Measurements from ENCODE around the gene ZDHHC3.

The ZDHHC3 gene

DNA sequence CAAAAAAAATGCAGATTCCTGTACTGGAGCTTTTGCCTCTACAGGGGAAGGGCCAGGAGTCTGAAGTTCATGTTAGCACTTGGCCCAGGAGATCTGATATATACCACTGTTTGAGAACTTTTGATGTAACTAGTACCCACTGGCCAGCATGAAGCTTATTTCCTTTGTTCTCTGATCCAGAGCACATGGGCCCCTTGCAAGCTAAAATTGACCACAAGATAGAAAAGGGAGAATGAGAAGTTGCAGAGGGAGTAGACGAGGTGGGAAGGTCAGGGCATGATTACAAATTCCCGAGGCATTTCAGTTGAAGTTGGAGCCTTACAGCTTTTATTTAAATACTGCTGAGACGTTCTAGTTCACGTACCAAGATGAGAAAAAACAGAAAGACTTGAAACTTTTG lies 73.3 kb downstream of the ZDHHC3 start:
- ATAC-seq (ENCODE audit: insufficient read depth, low read depth) (no peak), DNase-seq (no peak)
- no peak overlapping the region for H3K9ac ChIP-seq (ENCODE audit: low read depth, low read length)
- TF ChIP-seq EZH2 (IDR thresholded peaks at IDR 0.05; ENCODE audit: borderline replicate concordance, low read depth, low read length, severe bottlenecking): no peak
- TF ChIP-seq, protein P1, sequence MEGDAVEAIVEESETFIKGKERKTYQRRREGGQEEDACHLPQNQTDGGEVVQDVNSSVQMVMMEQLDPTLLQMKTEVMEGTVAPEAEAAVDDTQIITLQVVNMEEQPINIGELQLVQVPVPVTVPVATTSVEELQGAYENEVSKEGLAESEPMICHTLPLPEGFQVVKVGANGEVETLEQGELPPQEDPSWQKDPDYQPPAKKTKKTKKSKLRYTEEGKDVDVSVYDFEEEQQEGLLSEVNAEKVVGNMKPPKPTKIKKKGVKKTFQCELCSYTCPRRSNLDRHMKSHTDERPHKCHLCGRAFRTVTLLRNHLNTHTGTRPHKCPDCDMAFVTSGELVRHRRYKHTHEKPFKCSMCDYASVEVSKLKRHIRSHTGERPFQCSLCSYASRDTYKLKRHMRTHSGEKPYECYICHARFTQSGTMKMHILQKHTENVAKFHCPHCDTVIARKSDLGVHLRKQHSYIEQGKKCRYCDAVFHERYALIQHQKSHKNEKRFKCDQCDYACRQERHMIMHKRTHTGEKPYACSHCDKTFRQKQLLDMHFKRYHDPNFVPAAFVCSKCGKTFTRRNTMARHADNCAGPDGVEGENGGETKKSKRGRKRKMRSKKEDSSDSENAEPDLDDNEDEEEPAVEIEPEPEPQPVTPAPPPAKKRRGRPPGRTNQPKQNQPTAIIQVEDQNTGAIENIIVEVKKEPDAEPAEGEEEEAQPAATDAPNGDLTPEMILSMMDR (IDR thresholded peaks at IDR 0.05; ENCODE audit: borderline replicate concordance, extremely low read depth, low read length, poor library complexity, severe bottlenecking): no peak
- H3K4me2 ChIP-seq (ENCODE audit: insufficient read depth, low read length): no peak overlapping the region
- no peaks in the 10 kb centered on the region for H3K9me3 ChIP-seq (ENCODE audit: insufficient read depth, low read length, severe bottlenecking)
- H2AFZ ChIP-seq (ENCODE audit: low read depth, low read length): no peak overlapping the region
- H3K36me3 ChIP-seq (ENCODE audit: insufficient read depth, low read length): no peaks in the 10 kb centered on the region
- H3K27ac ChIP-seq (ENCODE audit: low read length): no peak overlapping the region
- H3K79me2 ChIP-seq (ENCODE audit: insufficient read depth, low read length): no peaks in the 10 kb centered on the region
- H3K27me3 ChIP-seq (ENCODE audit: insufficient read depth, low read length, poor library complexity): no peaks in the 10 kb centered on the region
- no peaks in the 10 kb centered on the region for H3K4me1 ChIP-seq (ENCODE audit: insufficient read depth, low read length)
- H3K4me3 ChIP-seq (ENCODE audit: low read depth in 1 of 2, low read length in 2 of 2): no peak overlapping the region
- no peaks in the 10 kb centered on the region for H4K20me1 ChIP-seq (ENCODE audit: insufficient read depth, low read length)

DNA sequence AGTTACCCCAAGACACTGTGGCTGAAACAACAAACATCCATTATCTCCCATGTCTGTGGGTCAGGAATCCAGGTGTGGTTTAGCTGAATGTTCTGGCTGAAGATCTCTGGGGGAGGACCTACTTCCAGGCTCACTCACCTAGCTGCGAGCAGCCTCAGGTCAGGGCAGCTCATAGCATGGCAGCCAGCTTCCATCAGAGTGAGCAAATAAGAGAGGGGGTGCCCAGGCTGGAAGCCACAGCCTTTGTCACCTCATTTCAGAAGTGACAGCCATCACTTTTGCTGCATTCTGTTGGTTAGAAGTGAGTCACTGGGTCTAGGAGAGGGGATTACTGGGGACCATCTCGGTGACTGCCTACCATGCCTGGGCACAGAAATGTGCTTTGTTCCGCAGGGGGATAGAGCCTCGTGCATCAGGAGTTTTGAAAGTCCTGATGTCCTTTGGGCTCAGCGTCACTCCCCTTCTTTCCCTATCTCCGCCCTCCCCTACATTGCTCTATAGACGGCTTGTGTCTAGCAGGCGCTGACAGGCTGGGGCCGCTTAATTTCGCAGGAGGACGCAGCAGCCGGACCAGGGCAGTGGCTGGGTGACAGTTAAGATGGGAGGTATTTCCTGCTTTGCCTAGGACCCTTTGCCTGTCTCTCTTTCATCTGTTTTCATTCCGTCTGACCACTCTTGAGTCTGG lies 76.1 kb downstream of the ZDHHC3 start:
- Histone ChIP-seq H3K4me1 (ENCODE audit: insufficient read depth, low read length) (no peaks in the 10 kb centered on the region), H3K4me2 (ENCODE audit: insufficient read depth, low read length) (no peak overlapping the region), H2AFZ (ENCODE audit: low read depth, low read length) (no peak overlapping the region), H3K9ac (ENCODE audit: low read depth, low read length) (no peak overlapping the region), H4K20me1 (ENCODE audit: insufficient read depth, low read length) (no peaks in the 10 kb centered on the region), H3K36me3 (ENCODE audit: insufficient read depth, low read length) (no peaks in the 10 kb centered on the region), H3K9me3 (ENCODE audit: insufficient read depth, low read length, severe bottlenecking) (no peaks in the 10 kb centered on the region), H3K79me2 (ENCODE audit: insufficient read depth, low read length) (no peaks in the 10 kb centered on the region), H3K27me3 (ENCODE audit: insufficient read depth, low read length, poor library complexity) (no peaks in the 10 kb centered on the region), H3K4me3 (ENCODE audit: low read depth in 1 of 2, low read length in 2 of 2) (no peak overlapping the region), H3K27ac (ENCODE audit: low read length) (no peak overlapping the region)
- ATAC-seq (ENCODE audit: insufficient read depth, low read depth) (no peak), DNase-seq (no peak)
- TF ChIP-seq, protein P1 (IDR thresholded peaks at IDR 0.05; ENCODE audit: borderline replicate concordance, extremely low read depth, low read length, poor library complexity, severe bottlenecking): no peak
- TF ChIP-seq EZH2 (IDR thresholded peaks at IDR 0.05; ENCODE audit: borderline replicate concordance, low read depth, low read length, severe bottlenecking): no peak

GRCh38 chr3:44896440-44896839 lies 79.5 kb downstream of the ZDHHC3 start:
- no peak overlapping the region for H3K9ac ChIP-seq (ENCODE audit: low read depth, low read length)
- no peaks in the 10 kb centered on the region for H3K79me2 ChIP-seq (ENCODE audit: insufficient read depth, low read length)
- no peaks in the 10 kb centered on the region for H3K27me3 ChIP-seq (ENCODE audit: insufficient read depth, low read length, poor library complexity)
- no peak overlapping the region for H2AFZ ChIP-seq (ENCODE audit: low read depth, low read length)
- H4K20me1 ChIP-seq (ENCODE audit: insufficient read depth, low read length): no peaks in the 10 kb centered on the region
- no peak overlapping the region for H3K27ac ChIP-seq (ENCODE audit: low read length)
- no peaks in the 10 kb centered on the region for H3K36me3 ChIP-seq (ENCODE audit: insufficient read depth, low read length)
- ATAC-seq (ENCODE audit: insufficient read depth, low read depth) (no peak), DNase-seq (no peak)
- no peaks in the 10 kb centered on the region for H3K9me3 ChIP-seq (ENCODE audit: insufficient read depth, low read length, severe bottlenecking)
- TF ChIP-seq, protein P1 (IDR thresholded peaks at IDR 0.05; ENCODE audit: borderline replicate concordance, extremely low read depth, low read length, poor library complexity, severe bottlenecking): no peak
- no peak for TF ChIP-seq EZH2 (IDR thresholded peaks at IDR 0.05; ENCODE audit: borderline replicate concordance, low read depth, low read length, severe bottlenecking)
- no peak overlapping the region for H3K4me2 ChIP-seq (ENCODE audit: insufficient read depth, low read length)
- no peak overlapping the region for H3K4me3 ChIP-seq (ENCODE audit: low read depth in 1 of 2, low read length in 2 of 2)
- no peaks in the 10 kb centered on the region for H3K4me1 ChIP-seq (ENCODE audit: insufficient read depth, low read length)

All from DND-41 (cell line).